SU-DHL-6 (cell line): Measurements from ENCODE around the gene SYNPR.

ENCODE experiments used
- EZH2phosphoT487 ChIP-seq: fragments of 200-600 bp; sonication (generic), shearing (Covaris generic); conservative IDR thresholded peaks from 2 replicates; pipeline ENCODE4 v1.6.1; 2018; ENCODE audit warnings: mild to moderate bottlenecking, antibody characterized with exemption, low read length, moderate library complexity, mixed read lengths
- TF ChIP-seq, protein P1 (sequence below): fragments of 200-600 bp; sonication (generic); IDR thresholded peaks from one replicate; pipeline ENCODE4 v1.5.1; 2017; ENCODE audit warnings: antibody characterized with exemption, mild to moderate bottlenecking, low read length, moderate library complexity; ENCODE audit not compliant: insufficient read depth, poor library complexity, severe bottlenecking

DNA sequence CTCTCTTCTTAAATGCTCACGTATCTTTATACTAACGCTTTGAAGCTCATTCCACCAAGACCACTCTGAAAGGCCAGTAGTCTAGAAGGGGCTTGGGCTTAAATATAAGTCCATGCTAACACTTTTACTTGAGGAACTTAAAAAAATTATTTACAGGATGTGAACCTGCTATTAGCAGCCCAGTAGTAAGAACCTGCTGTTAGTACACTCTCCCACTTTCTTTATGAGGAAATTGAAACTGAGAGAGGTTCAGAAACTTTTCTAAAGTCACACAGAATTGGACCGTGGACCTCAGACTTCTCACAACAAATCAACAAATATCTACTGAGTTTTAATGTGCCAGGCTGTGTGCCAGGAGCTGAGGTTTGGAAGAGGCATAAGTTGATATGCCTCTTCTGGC lies 53.4 kb downstream of the SYNPR start:
- no peak for TF ChIP-seq EZH2phosphoT487
- TF ChIP-seq, protein P1, sequence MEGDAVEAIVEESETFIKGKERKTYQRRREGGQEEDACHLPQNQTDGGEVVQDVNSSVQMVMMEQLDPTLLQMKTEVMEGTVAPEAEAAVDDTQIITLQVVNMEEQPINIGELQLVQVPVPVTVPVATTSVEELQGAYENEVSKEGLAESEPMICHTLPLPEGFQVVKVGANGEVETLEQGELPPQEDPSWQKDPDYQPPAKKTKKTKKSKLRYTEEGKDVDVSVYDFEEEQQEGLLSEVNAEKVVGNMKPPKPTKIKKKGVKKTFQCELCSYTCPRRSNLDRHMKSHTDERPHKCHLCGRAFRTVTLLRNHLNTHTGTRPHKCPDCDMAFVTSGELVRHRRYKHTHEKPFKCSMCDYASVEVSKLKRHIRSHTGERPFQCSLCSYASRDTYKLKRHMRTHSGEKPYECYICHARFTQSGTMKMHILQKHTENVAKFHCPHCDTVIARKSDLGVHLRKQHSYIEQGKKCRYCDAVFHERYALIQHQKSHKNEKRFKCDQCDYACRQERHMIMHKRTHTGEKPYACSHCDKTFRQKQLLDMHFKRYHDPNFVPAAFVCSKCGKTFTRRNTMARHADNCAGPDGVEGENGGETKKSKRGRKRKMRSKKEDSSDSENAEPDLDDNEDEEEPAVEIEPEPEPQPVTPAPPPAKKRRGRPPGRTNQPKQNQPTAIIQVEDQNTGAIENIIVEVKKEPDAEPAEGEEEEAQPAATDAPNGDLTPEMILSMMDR, result no peak
